ENCODE results near the gene TPRX1. TPM values are rescaled to one million over a fixed set of nuclear protein-coding genes. Genes with fewer than 3 reads are reported as not detected.
"Not testable (repeated sequence)": the region's sequence is repeated elsewhere in the genome, so short reads cannot be mapped to it uniquely, and the experiment has no call there.

Gene TPRX1
- total and polyA plus RNA-seq, 8 donors, result not detected

- intact Hi-C loops (cut with DNase I), result no loop called here
- no peak for ATAC-seq
- Histone ChIP-seq H3K27ac (no peak overlapping the region), H3K27me3 (no peaks in the 10 kb centered on the region), H3K36me3 (no peaks in the 10 kb centered on the region), H3K4me1 (no peaks in the 10 kb centered on the region), H3K9me3 (no peaks in the 10 kb centered on the region), H3K4me3 (no peak overlapping the region)
- WGBS, 2 donors, result 60 to 63% methylated on average over 6 of the region's 6 CpGs
- TF ChIP-seq CTCF (IDR thresholded peaks at IDR 0.05), result no peak
- DNase-seq, result no peak
- no peak for FAIRE-seq
Measured at GRCh38 chr19:47824396-47824795, 20.0 kb upstream of the TPRX1 start.

GRCh38 chr19:47821460-47822020, 17.2 kb upstream of the TPRX1 start, which contains the start of gene CRX:
Gene CRX (plus strand): TSS chr19:47821937. CDS start chr19:47834444, 12,507 bp downstream.
- ATAC-seq, result no peak

GRCh38 chr19:47820410-47820809, 16.1 kb upstream of the TPRX1 start:
- WGBS, 2 donors, result 53 to 55% methylated on average over 2 of the region's 2 CpGs
- Histone ChIP-seq H3K4me1 (no peaks in the 10 kb centered on the region), H3K4me3 (no peak overlapping the region), H3K9me3 (no peaks in the 10 kb centered on the region), H3K36me3 (no peaks in the 10 kb centered on the region), H3K27ac (no peak overlapping the region), H3K27me3 (no peaks in the 10 kb centered on the region)
- no peak for FAIRE-seq
- DNase-seq, result no peak
- ATAC-seq, result no peak
- no peak for TF ChIP-seq CTCF (IDR thresholded peaks at IDR 0.05)
- intact Hi-C loops (cut with DNase I), result no loop called here

More at GRCh38 chr19:47821460-47822020, 17.2 kb upstream of the TPRX1 start, which contains the start of gene CRX:
- TF ChIP-seq CTCF (IDR thresholded peaks at IDR 0.05), result no peak
- Histone ChIP-seq H3K27me3 (no peaks in the 10 kb centered on the region), H3K36me3 (no peaks in the 10 kb centered on the region), H3K27ac (no peak within 1 kb of the TSS), H3K4me3 (no peak within 1 kb of the TSS), H3K9me3 (no peaks in the 10 kb centered on the region), H3K4me1 (no peaks in the 10 kb centered on the region)
- 25 to 32% methylated on average over 15 of the region's 15 CpGs for WGBS, 2 donors
- DNase-seq (no peak), FAIRE-seq (no peak)
- intact Hi-C loops (cut with DNase I), result no loop called here

- Histone ChIP-seq H3K27ac (no peak overlapping the region), H3K36me3 (no peaks in the 10 kb centered on the region), H3K9me3 (no peaks in the 10 kb centered on the region), H3K4me3 (no peak overlapping the region), H3K4me1 (no peaks in the 10 kb centered on the region), H3K27me3 (no peaks in the 10 kb centered on the region)
- intact Hi-C loops (cut with DNase I), result no loop called here
- 11 to 14% methylated on average over 10 of the region's 10 CpGs for WGBS, 2 donors
- no peak for TF ChIP-seq CTCF (IDR thresholded peaks at IDR 0.05)
- ATAC-seq, result no peak
- no peak for FAIRE-seq
- DNase-seq, result no peak
Measured at GRCh38 chr19:47819858-47820257, 15.5 kb upstream of the TPRX1 start.

GRCh38 chr19:47818221-47818620, 13.9 kb upstream of the TPRX1 start:
- H3K4me1 ChIP-seq; H3K27me3 ChIP-seq; intact Hi-C loops (cut with DNase I); H3K36me3 ChIP-seq; H3K9me3 ChIP-seq; H3K4me3 ChIP-seq; DNase-seq; H3K27ac ChIP-seq; FAIRE-seq; ATAC-seq: not testable (repeated sequence)
- WGBS, 2 donors, result 69 to 85% methylated on average over 1 of the region's 1 CpG

- DNase-seq, result not testable (repeated sequence)
- 87 to 88% methylated on average over 8 of the region's 8 CpGs for WGBS, 2 donors
Measured at GRCh38 chr19:47816270-47816669, 11.9 kb upstream of the TPRX1 start.

More at GRCh38 chr19:47816270-47816669, 11.9 kb upstream of the TPRX1 start:
- H3K4me1 ChIP-seq; ATAC-seq; FAIRE-seq; H3K4me3 ChIP-seq; H3K27ac ChIP-seq; H3K9me3 ChIP-seq; H3K36me3 ChIP-seq; intact Hi-C loops (cut with DNase I); H3K27me3 ChIP-seq: not testable (repeated sequence)

Data from pancreas (tissue), 10 donors.